Right atrium auricular region (tissue), 2 donors: ENCODE measurements around the gene ZNF497. TPM values are rescaled to one million over a fixed set of nuclear protein-coding genes. Genes with fewer than 3 reads are reported as not detected.

Experiments
- DNase-seq: peaks from one replicate; pipeline ENCODE4 v3.0.0-alpha.2; 2019; ENCODE audit warnings: low spot score
- H3K27ac ChIP-seq, 2 donors: fragments of 200-600 bp; sonication (generic); 1 replicate in 1 of 2; 2 replicates in 1 of 2; pipeline ENCODE4 v1.5.1; 2016 to 2019
- H3K27me3 ChIP-seq, 2 donors: fragments of 200-600 bp; sonication (generic); one replicate each; pipeline versions ENCODE4 v1.5.1 to v1.6.0; 2017 to 2019
- H3K36me3 ChIP-seq: fragments of 200-600 bp; sonication (generic); one replicate; pipeline ENCODE4 v1.5.1; 2016
- H3K4me1 ChIP-seq, 2 donors: fragments of 200-600 bp; sonication (generic); one replicate each; pipeline versions ENCODE4 v1.5.1 to v1.6.0; 2017 to 2019
- H3K4me3 ChIP-seq, 2 donors: fragments of 200-600 bp; sonication (generic); 1 replicate in 1 of 2; 2 replicates in 1 of 2; pipeline ENCODE4 v1.5.1; 2017 to 2019; ENCODE audit warnings: mild to moderate bottlenecking in 1 of 2, moderate library complexity in 1 of 2
- H3K9me3 ChIP-seq, 2 donors: fragments of 200-600 bp; sonication (generic); one replicate each; pipeline ENCODE4 v1.5.1; 2019
- total RNA-seq, 2 donors: library from RNA; depleted of rRNA; stranded (reverse); fragments of >200 nt; gene quantifications; one replicate each; pipeline ENCODE4 v1.1.0, GENCODE V29; 2016
- TF ChIP-seq, protein P1 (sequence below), 2 donors: fragments of 200-600 bp; sonication (generic); IDR thresholded peaks; one replicate each; pipeline ENCODE4 v1.5.1; 2019; ENCODE audit warnings: antibody characterized with exemption in 2 of 2

ZNF497 gene
- total RNA-seq, 2 donors from 2014 or later, result 0.39 to 0.56 TPM

DNA sequence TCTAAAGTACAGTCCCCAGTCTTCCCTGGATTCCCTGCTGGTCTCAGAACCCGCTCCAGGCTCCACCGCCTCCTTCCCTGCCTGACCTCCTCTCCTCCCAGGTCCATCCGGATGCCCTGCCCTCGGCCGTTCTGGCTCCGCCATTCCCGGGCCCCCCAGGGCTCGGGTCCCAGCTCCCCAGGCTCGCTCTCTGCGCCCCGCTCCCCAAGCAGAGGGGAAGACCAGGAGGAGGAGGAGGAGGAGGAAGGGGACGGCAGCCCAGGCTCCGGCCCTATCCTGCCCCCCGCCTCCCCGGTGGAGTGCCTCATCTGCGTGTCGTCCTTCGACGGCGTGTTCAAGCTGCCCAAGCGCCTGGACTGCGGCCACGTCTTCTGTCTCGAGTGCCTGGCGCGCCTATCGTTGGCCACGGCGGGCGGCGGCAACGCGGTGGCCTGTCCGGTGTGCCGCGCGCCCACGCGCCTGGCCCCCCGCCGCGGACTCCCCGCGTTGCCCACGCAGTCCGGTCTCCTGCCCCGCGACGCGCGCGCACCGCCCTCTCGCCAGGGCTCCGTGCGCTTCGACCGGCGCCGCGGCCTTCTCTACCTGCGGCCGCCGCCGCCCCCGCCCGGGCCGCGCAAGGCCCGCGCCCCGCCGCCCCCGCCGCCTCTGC lies 33.6 kb upstream of the ZNF497 start:
- DNase-seq, result no peak
- peaks cover 0 to 21% of the 10 kb centered on the region in 2 donors for H3K4me1 ChIP-seq
- peaks cover 6 to 12% of the 10 kb centered on the region in 2 donors for H3K27me3 ChIP-seq
- H3K27ac ChIP-seq, result no peak overlapping the region
- H3K9me3 ChIP-seq, result no peaks in the 10 kb centered on the region
- H3K36me3 ChIP-seq, result peaks cover 30% of the 10 kb centered on the region
- TF ChIP-seq, protein P1, sequence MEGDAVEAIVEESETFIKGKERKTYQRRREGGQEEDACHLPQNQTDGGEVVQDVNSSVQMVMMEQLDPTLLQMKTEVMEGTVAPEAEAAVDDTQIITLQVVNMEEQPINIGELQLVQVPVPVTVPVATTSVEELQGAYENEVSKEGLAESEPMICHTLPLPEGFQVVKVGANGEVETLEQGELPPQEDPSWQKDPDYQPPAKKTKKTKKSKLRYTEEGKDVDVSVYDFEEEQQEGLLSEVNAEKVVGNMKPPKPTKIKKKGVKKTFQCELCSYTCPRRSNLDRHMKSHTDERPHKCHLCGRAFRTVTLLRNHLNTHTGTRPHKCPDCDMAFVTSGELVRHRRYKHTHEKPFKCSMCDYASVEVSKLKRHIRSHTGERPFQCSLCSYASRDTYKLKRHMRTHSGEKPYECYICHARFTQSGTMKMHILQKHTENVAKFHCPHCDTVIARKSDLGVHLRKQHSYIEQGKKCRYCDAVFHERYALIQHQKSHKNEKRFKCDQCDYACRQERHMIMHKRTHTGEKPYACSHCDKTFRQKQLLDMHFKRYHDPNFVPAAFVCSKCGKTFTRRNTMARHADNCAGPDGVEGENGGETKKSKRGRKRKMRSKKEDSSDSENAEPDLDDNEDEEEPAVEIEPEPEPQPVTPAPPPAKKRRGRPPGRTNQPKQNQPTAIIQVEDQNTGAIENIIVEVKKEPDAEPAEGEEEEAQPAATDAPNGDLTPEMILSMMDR (IDR thresholded peaks at IDR 0.05), result no peak
- H3K4me3 ChIP-seq, result peak overlapping the region in 1 of 2 donors; percentile 21

DNA sequence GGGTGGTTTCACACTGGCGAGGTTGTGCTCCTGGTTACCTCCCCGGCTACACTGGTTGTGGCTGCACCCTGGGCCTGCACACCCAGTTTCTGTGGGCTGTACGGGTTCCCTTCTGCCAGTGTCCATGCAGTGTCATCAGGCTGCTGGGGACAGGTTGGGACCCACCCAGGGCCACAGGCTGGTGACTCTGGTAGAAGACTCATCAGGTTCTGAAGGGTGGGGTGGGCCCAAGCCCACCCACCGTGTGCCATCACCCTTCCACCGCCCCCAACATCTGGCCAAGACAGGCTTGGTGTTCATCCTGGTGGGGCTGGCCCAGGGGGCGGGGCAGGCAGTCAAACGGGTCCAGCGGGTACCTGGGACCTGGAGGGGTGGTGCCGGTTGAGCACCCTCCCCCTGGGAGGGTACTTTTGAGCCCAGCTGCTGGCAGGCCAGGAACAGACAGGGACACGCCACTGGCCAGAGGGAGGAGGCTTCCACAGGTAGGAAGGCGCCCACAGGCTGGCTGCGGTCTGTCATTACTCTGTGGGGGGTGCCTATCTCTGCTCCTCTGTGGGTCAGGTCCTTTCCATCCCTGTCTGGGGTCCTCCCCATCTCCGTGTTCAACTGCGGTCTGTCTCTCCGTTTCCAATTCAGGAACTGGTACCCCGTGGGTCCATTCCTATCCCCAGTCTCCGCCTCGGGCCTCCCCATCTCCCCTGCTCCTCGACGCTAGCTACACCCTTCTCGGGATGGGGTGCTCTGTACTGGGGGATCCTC lies 32.8 kb upstream of the ZNF497 start, which contains the start of gene RNF225:
Gene RNF225 (plus strand): TSS at position 437 of the 759 bp plus-strand sequence. CDS start 434 bp downstream, outside the sequence.
- Histone ChIP-seq H3K4me3 (peak within 1 kb of the TSS in 1 of 2 donors; percentile 21), H3K36me3 (peaks cover 36% of the 10 kb centered on the region)
- DNase-seq, result no peak

DNA sequence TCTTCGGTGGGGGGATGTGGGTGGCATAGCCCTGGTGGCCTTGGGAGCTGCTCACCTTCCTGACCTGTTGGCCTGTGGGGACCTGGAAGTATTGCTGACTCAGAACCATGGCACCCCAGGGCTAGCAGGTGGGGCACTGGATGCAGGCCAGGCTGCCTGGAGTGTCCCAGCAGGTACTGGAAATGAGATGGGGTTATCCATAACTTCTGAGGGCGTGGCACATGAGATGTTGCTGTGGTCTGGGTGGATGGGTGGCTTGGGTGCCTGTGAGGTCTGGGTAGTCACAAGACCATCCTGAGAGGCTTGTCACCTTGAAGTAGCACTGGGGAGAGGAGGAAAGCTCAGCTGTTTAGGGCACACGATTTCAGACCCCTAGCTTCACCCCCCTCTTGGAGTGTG lies 32.3 kb upstream of the ZNF497 start:
- no peak for DNase-seq
- H3K27ac ChIP-seq, result no peak overlapping the region
- peaks cover 38% of the 10 kb centered on the region for H3K36me3 ChIP-seq
- peaks cover 0 to 11% of the 10 kb centered on the region in 2 donors for H3K4me1 ChIP-seq
- TF ChIP-seq, protein P1 (IDR thresholded peaks at IDR 0.05), result no peak
- H3K4me3 ChIP-seq, result no peak overlapping the region
- H3K9me3 ChIP-seq, result no peaks in the 10 kb centered on the region
- peaks cover 6 to 12% of the 10 kb centered on the region in 2 donors for H3K27me3 ChIP-seq

More for the DNA sequence above, 32.8 kb upstream of the ZNF497 start, which contains the start of gene RNF225:
- Histone ChIP-seq H3K9me3 (no peaks in the 10 kb centered on the region), H3K4me1 (peaks cover 0 to 14% of the 10 kb centered on the region in 2 donors), H3K27me3 (peaks cover 6 to 12% of the 10 kb centered on the region in 2 donors), H3K27ac (no peak within 1 kb of the TSS)
- TF ChIP-seq, protein P1 (IDR thresholded peaks at IDR 0.05), result no peak

DNA sequence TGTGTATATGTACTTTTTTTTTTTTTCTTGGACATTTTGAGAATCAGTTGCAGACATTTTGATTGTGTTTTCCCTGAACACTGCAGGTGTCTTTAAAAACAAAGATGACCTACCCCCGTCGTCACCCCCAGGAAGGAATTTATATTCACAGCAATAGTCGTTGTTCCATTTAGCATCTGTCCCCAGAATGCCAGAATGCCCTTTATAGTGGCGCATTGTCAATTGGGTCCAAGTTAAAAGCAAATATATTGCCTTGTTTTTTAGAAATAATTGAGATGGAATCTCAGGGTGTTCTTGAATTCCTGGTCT lies 31.1 kb upstream of the ZNF497 start:
- TF ChIP-seq, protein P1 (IDR thresholded peaks at IDR 0.05), result no peak
- H3K27ac ChIP-seq, result no peak overlapping the region
- H3K36me3 ChIP-seq, result peaks cover 49% of the 10 kb centered on the region
- peaks cover 6 to 12% of the 10 kb centered on the region in 2 donors for H3K27me3 ChIP-seq
- DNase-seq, result no peak
- H3K9me3 ChIP-seq, result no peaks in the 10 kb centered on the region
- peaks cover 0 to 11% of the 10 kb centered on the region in 2 donors for H3K4me1 ChIP-seq
- no peak overlapping the region for H3K4me3 ChIP-seq

DNA sequence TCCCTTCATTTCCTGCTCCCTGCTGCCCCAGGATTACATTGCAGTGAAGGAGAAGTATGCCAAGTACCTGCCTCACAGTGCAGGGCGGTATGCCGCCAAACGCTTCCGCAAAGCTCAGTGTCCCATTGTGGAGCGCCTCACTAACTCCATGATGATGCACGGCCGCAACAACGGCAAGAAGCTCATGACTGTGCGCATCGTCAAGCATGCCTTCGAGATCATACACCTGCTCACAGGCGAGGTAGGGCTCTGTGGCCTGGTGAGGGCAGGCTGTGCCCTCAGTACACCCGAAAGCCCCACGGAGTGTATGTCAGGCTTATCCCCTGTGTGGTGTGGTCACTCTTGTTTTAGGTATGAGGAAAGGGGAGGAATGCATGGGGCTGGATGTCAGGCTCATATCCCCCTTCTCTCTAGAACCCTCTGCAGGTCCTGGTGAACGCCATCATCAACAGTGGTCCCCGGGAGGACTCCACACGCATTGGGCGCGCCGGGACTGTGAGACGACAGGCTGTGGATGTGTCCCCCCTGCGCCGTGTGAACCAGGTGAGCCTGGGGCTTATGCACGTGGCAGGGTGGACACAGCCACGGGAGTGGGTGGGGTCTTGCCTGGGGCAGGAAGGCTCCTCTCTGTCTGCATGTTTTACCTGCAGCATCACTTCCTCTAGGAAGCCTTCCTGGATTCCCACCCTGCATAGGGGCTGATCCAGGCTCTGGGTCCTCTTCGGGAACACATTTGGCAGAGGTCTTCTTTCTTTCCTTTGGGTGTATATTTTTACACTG lies 30.6 kb upstream of the ZNF497 start:
- Histone ChIP-seq H3K4me3 (no peak overlapping the region), H3K9me3 (no peaks in the 10 kb centered on the region), H3K4me1 (peaks cover 0 to 14% of the 10 kb centered on the region in 2 donors), H3K36me3 (peaks cover 55% of the 10 kb centered on the region), H3K27me3 (peaks cover 6 to 12% of the 10 kb centered on the region in 2 donors), H3K27ac (no peak overlapping the region)
- DNase-seq, result no peak
- TF ChIP-seq, protein P1 (IDR thresholded peaks at IDR 0.05), result no peak
